Fibroblast of the conjunctiva (primary cell): ENCODE measurements around the gene TTC23L.
"Not testable (repeated sequence)": the region's sequence is repeated elsewhere in the genome, so short reads cannot be mapped to it uniquely, and the experiment has no call there.

Experiments
- DNase-seq: peaks from one replicate; pipeline ENCODE4 v3.0.0-alpha.2; 2010; ENCODE audit warnings: low read depth

TTC23L gene

DNA sequence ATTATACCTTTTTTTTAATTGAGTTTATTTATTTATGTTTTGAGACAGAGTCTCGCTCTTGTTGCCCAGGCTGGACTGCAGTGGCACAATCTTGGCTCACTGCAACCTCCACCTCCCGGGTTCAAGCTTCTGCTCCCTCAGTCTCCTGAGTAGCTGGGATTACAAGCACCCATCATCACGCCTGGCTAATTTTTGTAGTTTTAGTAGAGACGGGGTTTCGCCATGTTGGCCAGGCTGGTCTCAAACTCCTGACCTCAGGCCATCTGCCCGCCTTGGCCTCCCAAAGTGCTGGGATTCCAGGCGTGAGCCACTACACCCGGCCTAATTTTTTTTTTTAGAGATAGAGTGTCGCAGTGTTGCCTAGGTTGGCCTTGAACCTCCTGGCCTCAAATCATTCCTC lies 84.3 kb downstream of the TTC23L start:
- not testable (repeated sequence) for DNase-seq

DNA sequence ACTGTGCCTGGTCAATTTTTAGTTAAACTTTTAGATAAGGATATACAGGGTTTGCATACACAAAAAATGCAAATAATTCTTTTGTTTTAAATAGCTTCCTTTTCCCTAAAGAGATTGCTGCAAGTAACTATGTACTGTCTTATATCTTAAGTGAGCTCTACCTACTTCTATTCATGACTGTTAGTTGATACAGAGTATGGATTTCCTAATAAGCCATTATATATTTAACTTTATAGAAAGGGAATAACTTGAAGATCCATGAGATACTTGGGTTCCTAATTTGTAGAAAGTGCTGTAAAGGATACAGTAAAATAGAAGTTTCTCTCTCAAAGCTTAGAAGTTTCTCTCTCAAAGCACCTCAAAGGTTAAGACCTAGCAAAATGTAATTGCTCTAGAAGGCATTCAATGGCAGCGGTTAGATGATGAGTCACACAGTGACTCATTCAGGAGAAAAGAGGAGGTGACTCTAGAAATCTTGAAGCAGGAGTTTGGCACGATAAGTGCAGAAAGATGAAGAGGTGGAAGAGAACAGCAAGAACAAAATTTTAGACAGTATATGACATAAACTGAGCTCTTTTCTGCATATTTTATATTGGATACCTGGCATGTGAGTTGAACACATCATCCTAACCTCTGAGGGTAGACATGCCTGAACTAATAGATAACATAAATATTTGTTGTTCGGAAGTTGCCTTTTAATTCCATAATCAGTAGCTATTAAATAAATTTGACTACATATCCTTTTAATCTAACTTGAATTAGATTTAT lies 84.9 kb downstream of the TTC23L start:
- DNase-seq: no peak

DNA sequence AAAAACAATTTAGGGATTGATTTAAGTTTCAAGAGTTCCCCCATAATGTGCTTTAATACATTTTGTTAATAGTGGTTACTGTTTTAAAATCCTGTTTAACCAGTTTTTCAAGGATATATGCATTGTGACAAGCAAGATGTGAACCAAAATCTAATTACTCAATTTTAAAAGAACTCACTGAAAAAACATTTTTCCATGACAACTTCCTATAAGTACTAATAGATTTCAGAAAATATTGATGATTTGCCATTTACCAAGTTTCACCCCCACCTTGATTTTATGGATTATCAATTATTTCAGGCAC lies 85.5 kb downstream of the TTC23L start:
- DNase-seq: no peak

DNA sequence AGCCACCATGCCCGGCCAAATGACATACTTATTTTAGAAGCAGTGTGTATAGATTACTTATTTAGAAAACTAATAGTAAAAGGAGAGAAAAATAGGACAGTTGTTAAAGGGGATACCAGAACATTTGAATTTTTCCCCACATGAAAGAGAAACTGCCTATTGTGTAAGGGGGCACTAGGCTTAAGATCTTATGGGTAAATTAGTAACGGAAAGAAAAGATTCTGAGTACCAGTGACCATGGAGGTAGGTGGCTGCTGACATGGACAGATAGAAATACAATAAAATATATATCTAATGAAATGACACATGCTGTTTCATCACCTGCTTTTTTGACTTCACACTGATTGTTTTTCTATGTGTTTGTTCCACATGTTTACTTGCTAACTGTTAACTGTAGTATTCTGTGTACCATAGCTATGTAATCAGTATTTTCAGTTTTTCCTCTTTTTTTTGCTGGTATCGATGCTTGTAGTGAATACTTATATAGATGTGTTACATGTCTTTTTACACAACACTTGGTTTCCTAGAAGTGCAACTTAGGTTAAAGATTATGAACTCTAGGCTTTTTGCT lies 87.4 kb downstream of the TTC23L start:
- DNase-seq: no peak

DNA sequence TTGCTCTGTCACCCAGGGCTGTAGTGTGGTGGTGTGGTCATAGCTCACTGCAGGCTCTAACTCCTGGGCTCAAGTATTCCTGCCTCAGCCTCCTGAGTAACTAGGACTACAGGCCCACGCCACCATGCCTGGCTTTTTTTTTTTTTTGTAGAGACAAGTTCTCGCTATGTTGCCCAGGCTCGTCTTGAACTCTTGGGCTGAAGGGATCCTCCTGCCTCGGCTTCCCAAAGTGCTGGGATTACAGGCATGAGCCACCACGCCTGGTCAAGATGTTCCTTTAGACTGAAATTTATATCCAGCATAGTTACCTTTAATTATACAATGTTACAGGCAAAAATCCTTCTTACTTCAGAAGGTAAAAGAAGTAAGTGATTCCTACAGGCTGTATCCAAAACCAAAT lies 88.8 kb downstream of the TTC23L start:
- DNase-seq: no peak

DNA sequence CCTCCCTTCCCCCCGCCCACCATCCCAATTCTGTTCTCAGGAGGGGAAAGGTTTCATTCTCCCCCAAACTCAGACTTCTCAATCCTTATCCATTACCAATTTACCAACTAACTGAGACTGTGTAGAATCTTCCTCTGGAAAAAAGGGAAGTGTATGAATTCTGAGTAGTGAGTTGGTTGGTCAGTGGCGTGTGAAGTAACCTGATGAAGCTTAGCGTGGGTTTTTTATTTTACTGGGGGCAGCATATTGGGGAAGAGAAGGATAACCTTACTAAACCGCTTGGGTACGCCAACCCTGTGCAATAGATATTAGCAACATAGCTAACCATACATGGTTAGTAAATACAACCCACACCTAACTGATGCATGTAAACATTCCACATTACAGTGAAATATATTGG lies 89.3 kb downstream of the TTC23L start:
- DNase-seq: no peak

DNA sequence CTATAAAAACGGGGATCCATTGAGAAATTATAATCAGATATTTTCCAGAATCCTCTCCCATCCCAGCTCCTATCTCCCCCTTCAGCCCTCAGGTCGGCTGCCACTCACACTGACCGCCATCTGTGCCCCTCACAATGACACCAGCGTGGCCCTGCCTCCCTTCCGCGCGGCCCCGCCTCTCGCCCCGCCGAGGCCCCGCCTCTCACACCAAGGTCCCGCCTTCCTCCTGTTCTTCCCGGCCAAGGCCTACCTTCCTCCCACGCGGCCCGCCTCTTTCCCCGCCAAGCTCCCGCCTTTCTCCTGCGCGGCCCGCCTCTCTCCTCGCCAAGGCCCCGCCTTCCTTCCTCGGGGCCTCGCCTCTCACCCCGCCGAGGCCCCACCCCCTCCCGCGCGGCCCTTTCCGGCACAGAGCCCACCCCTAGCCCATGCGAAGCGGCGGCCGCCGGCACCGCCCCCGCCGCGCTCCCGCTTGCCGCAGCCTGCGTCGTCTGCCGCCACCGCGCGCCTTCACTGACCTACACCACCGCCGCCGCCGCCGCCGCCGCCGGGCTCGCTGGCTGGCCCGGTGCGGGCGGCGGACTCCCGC lies 90.3 kb downstream of the TTC23L start, which contains the start of gene DNAJC21:
Gene DNAJC21 (plus strand): TSS at position 426 of the 586 bp plus-strand sequence. CDS start 261 bp downstream, outside the sequence.
- peak; percentile 92 for DNase-seq

DNA sequence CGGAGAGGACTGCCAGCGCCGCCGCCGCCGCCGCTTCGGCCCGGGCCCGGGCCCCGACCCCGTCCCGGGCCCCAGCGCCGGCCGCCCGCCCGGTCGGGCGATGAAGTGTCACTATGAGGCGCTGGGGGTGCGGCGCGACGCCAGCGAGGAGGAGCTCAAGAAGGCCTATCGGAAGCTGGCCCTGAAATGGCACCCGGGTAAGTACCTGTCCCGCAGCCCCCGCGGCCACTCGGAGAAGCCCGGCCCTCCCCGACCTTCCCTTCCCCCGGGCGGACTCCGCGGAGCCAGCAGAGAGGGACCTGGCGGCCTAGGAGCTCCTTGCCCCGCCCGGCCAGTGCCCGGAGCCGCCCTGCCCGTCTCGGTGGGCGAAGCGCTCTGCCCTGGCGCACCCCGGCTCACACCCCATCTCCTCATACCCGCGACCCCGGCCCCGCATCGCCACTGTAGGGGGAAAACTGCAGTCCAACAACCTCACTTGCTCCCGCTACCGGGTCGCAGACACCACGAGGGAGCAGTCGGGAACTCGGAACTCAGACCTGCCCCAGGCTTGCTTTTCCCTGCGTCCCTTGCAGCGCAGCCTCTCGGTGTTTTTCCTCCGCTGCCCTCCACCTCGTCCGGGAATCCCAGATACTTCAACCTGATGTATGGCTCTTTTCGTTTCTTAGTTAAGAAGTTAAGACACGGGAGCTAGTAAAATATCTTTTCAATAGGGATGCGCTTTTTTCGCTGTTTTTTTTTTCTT lies 90.9 kb downstream of the TTC23L start:
- DNase-seq: peak; percentile 60

DNA sequence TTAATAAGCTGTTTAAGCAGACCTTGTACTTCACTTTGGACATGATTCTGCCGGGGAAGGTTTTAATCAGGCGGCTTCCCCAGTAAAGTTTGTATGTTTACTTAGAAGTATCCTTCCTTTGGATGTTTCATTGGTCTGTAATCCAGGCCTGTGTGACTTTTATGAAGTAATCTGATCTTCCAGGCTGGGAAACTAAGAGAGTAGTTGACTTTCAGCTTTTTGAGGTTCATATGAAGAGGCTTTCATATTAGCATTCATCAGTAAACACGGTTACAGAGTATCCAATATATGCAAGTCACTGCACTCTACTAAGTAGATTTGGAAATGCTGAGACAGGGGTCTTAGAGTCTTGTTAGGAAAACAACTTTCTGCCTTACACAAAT lies 91.5 kb downstream of the TTC23L start:
- no peak for DNase-seq

DNA sequence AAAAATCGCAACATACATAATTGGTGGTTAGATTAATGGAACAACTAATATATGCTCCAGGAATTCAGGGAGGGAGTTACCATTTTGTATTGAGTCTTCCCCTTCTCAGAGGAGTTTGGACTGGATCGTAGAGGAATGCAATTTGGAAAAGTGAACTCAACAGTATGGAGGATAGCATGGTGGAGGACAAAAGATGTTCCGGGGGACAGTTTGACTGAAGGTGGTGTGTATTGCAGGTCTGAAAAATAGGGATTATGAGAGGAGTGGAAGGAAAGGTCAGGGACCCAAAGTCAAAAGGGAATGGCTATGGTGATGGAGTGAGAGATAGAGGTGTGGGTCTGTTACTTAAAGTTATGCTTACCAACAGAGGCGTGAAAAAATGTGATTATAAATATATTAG lies 91.9 kb downstream of the TTC23L start:
- DNase-seq: no peak

DNA sequence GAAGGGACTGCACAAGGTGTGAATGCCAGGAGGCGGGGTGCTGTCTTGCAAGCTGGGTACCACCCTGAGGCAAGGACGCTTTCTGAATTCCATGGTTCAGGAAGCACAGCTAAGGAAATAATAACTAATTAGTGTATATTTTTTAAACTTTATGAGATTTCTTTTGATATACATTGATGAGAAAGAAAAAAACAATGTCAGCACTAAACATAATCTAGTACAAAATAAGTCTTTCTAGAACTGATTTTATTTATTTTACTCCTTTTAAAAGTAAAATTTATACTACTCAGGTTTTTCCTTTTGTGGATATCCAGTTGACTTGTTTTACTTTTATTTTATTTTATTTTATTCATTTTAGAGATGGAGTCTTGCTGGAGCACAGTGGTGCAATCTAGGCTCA lies 94.0 kb downstream of the TTC23L start:
- no peak for DNase-seq

DNA sequence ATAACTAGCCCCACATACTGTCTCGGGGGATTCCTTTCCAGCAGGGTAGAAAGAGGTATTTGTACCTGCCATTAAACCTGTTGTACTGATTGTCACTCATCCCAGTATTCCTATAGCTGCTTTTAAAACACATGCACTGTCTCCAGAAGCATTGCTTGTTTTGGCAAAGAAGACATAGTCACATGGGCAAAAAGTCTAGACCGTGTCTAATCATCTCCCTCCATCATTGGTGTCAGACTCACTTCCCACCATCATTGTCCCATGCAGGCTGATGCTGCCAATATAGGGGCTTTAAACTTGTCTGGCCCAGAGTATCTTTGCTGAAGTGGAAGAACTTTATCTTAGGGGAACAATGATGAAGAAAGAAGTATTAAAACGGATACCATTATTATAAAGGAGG lies 103.0 kb downstream of the TTC23L start:
- DNase-seq: no peak

DNA sequence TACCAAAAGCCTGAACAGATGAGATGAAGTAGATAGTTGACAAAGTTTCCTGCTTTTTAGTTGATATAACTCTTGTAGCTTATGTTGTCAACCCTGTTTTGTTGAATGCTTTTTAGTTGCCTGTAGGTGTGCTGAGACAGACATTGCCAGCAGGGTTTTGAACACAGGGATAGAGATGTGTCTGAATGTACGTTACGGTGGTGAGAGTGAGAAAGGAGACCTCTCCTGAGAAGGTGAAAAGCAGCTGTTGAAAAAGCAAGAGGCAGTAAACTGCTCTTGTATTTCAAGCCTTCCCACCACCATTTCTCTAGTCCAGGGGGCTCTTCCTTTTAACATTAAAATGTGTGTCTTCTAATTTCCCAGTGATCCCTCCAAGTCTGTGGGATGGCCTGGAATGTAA lies 105.1 kb downstream of the TTC23L start:
- no peak for DNase-seq

DNA sequence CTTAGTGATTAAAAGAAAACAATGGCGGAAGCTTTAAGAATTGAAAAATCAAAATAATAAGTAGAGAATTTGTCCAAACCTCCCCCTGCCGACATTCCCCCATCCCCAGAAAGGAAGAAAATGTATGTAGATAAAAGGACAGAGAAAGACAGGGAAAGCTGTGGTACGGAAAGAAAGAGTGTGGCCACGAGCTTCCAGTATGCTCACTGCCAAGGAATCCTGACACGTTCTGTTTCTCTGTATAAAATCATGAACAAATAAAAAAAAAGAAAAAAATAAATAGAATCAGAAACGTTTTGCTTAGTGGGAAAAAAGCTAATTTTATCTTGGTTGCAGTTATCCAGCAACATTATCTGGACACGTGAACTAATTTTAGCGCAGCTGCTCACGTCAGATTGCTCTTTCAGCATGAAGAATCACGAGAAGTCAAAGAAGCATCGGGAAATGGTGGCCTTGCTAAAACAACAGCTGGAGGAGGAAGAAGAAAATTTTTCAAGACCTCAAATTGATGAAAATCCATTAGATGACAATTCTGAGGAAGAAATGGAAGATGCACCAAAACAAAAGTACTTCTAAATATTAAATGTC lies 105.6 kb downstream of the TTC23L start:
- no peak for DNase-seq
